22Rv1 (cell line): ENCODE results near the gene SPRY4.

Experiments
- H3K27ac ChIP-seq: fragments of 450-650 bp; 2 replicates; pipeline ENCODE4 v1.5.1; 2017
- ZFX ChIP-seq: fragments of 450-650 bp; IDR thresholded peaks from 2 replicates; pipeline ENCODE4 v1.6.1; 2017; ENCODE audit warnings: antibody characterized with exemption, borderline replicate concordance
- TF ChIP-seq, protein P1 (sequence below): fragments of 450-650 bp; IDR thresholded peaks from 2 replicates; pipeline ENCODE4 v1.5.1; 2017; ENCODE audit warnings: mild to moderate bottlenecking

Gene SPRY4

GRCh38 chr5:142292249-142292648 lies 32.6 kb downstream of the SPRY4 start:
- TF ChIP-seq ZFX = no peak
- TF ChIP-seq, protein P1, sequence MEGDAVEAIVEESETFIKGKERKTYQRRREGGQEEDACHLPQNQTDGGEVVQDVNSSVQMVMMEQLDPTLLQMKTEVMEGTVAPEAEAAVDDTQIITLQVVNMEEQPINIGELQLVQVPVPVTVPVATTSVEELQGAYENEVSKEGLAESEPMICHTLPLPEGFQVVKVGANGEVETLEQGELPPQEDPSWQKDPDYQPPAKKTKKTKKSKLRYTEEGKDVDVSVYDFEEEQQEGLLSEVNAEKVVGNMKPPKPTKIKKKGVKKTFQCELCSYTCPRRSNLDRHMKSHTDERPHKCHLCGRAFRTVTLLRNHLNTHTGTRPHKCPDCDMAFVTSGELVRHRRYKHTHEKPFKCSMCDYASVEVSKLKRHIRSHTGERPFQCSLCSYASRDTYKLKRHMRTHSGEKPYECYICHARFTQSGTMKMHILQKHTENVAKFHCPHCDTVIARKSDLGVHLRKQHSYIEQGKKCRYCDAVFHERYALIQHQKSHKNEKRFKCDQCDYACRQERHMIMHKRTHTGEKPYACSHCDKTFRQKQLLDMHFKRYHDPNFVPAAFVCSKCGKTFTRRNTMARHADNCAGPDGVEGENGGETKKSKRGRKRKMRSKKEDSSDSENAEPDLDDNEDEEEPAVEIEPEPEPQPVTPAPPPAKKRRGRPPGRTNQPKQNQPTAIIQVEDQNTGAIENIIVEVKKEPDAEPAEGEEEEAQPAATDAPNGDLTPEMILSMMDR = no peak
- H3K27ac ChIP-seq = no peak overlapping the region

GRCh38 chr5:142290577-142291299 lies 34.1 kb downstream of the SPRY4 start:
- TF ChIP-seq, protein P1 = no peak
- TF ChIP-seq ZFX = no peak
- H3K27ac ChIP-seq = no peak overlapping the region

- no peak for TF ChIP-seq ZFX
- TF ChIP-seq, protein P1 = no peak
- H3K27ac ChIP-seq = no peak overlapping the region
These were observed 34.9 kb downstream of the SPRY4 start for GRCh38 chr5:142289708-142290576.

GRCh38 chr5:142287973-142288313 lies 36.9 kb downstream of the SPRY4 start:
- TF ChIP-seq, protein P1 = no peak
- TF ChIP-seq ZFX = no peak
- no peak overlapping the region for H3K27ac ChIP-seq

DNA sequence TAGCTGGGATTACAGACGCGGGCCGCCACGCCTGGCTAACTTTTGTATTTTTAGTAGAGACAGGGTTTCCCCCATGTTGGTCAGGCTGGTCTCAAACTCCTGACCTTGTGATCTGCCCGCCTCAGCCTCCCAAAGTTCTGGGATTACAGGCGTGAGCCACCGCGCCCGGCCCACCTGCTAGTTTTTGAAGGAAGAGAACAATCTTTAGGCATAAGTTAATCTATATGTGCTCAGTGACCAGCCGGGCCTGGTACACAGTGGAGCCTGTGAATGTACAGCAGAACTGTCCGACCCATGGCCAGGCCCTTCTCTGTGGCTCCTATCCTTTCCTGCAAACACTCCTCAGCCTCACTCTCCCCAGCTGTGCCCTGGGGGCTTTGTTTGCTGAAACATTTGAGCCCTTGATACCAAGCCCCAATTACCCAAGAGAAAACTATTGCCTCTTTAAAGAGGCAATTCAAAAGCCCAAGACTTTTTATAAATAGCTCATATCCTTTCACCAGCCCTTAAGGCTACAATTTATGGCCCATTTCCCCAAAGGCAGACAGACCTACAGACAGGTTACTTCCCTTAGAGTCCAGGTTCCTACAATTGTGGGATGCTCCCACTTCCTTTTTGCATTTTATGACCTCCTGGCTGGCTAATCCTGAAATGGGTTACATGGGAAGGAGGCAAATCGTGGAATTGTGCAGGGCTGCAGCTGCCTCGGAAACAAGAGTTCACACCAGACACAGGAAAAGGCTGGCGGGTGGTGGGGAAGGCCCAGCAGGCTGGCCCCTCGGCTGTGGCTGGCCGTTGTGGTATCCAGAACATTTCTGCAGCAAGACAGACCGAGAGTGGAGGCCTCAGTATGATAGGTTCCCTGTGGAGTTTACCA lies 37.5 kb downstream of the SPRY4 start:
- no peak overlapping the region for H3K27ac ChIP-seq
- TF ChIP-seq, protein P1 = no peak
- no peak for TF ChIP-seq ZFX

- H3K27ac ChIP-seq = no peak overlapping the region
- TF ChIP-seq, protein P1 = no peak
- TF ChIP-seq ZFX = no peak
These were observed 38.7 kb downstream of the SPRY4 start for GRCh38 chr5:142286111-142286510.
